Body of pancreas (tissue), 4 donors: ENCODE measurements around the gene H2BW1.

Source experiments
- POLR2A ChIP-seq, 3 donors: fragments of 450-650 bp; IDR thresholded peaks; one replicate each; pipeline ENCODE4 v1.6.1; 2016; ENCODE audit warnings: antibody characterized with exemption in 3 of 3, mild to moderate bottlenecking in 2 of 3
- TF ChIP-seq, protein P1 (sequence below), 7 experiments: fragments of 450-650 bp in 4 of 7; fragments of 200-600 bp in 3 of 7; sonication (generic) in 3 of 7; IDR thresholded peaks; one replicate each; pipeline ENCODE4 v1.5.1; 2016 to 2019; ENCODE audit warnings: antibody characterized with exemption in 7 of 7

DNA sequence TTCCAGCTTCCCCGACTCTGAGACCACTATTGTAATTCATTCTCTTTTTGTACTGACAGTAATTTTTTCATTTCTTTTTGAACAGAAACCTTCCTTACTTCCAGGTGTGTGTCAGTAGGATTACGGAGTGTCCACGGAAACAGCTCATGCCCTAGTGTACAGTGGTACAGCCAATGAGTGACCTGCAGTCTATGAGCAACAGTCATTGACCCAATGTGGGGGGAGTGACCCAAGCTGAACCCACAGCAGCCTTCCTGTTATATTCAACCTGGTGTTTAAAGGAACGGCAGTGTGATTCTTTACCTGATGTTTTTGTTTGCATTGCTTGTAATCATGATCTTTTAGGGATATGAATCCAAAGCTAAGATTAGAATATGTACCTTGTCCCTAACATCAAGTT is 27.5 kb upstream of the H2BW1 start:
- TF ChIP-seq, protein P1, sequence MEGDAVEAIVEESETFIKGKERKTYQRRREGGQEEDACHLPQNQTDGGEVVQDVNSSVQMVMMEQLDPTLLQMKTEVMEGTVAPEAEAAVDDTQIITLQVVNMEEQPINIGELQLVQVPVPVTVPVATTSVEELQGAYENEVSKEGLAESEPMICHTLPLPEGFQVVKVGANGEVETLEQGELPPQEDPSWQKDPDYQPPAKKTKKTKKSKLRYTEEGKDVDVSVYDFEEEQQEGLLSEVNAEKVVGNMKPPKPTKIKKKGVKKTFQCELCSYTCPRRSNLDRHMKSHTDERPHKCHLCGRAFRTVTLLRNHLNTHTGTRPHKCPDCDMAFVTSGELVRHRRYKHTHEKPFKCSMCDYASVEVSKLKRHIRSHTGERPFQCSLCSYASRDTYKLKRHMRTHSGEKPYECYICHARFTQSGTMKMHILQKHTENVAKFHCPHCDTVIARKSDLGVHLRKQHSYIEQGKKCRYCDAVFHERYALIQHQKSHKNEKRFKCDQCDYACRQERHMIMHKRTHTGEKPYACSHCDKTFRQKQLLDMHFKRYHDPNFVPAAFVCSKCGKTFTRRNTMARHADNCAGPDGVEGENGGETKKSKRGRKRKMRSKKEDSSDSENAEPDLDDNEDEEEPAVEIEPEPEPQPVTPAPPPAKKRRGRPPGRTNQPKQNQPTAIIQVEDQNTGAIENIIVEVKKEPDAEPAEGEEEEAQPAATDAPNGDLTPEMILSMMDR (IDR thresholded peaks at IDR 0.05) = no peak
- no peak for TF ChIP-seq POLR2A (IDR thresholded peaks at IDR 0.05)
